Hematopoietic multipotent progenitor cell treated with erythropoietin and hydrocortisone succinate and interleukin-3 and kit ligand, for 15 days (in vitro differentiated cells): Measurements from ENCODE around the gene DDRGK1.
"Not testable (repeated sequence)": the region's sequence is repeated elsewhere in the genome, so short reads cannot be mapped to it uniquely, and the experiment has no call there.

Source experiments
- DNase-seq: peaks from one replicate; pipeline ENCODE4 v3.0.0-alpha.2; 2015; ENCODE audit warnings: low spot score

DDRGK1 gene

DNA sequence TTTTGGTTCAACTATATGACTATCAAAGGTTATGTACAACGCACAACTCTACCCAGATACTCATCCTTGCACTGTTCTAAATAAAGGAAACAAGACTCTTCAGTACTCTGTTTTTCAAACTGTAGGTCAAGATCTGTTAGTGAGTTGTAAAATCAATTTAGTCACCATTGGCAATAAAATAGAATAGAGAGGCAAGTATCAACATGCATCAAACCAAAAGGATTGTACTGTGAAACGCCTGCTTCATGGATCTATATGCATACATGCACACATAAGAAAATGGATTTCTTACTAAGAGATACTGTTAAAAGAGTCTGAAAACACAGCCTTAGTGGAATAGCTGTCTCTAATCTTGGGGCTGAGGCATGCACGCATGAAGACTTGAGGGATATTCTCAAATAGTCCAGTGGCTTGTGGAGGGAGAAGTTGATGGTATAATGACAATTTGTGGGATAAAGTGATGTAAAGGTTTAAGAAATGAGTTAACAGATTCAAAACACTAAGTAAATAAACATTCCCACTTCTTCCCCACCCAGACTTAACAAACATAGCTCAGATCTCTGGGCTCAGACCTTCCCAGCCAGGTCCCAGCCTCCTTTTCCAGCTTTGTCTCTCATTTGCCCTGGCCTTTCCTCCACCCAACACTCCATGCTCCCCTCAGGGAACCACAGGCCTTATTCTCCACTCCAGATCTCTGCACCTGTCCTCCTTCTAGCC is 20.4 kb downstream of the DDRGK1 start:
- no peak for DNase-seq

DNA sequence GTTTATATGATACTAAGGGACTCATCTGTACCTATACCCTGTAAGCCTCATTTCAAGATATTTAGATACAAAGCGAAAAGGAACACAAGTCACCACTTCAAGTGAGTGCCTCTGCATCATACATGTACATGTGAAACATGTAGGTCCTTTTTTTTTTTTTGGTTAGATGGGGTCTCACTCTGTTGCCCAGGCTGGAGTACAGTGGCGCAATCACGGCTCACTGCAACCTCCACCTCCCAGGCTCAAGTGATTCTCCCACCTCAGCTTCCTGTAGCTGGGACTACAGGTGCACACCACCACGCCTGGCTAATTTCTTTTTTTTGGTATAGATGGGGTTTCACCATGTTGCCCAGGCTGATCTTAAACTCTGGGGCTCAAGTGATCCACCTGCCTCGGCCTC is 22.1 kb downstream of the DDRGK1 start:
- not testable (repeated sequence) for DNase-seq

DNA sequence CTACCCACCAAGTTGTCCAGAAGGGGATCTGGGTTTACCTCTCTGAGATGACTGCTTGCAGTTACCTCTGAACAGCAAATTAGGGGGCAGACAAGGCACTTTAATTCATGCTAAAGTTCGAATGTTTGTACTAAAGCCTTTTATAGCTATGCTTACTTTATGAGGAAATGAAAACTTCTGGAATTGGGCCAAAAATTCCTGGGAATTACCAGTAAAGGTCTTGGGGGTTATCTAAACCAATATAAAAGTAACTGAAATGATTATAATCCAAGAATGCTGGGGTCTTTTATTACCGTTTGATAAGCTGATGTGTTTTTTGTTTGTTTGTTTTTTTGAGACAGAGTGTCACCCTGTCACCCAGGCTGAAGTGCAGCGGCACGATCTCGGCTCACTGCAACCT is 23.2 kb downstream of the DDRGK1 start:
- DNase-seq = no peak

DNA sequence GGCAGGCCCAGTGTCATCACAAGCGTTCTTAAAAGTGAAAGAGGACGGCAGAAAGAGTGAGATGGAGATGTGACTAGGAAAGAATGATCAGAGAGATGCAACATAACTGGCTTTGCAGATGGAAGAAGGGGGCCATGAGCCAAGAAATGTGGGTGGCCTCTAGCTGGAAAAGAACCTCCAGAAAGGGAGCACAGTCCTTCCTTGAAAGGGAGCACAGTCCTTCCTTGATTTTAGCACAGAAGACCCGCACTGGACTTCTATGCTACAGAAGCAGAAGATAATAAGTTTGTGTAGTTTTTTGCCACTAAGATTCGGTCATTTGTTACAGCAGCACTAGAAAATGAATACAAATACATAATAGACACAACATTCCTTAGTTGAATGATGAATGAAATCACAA is 24.2 kb downstream of the DDRGK1 start:
- no peak for DNase-seq

DNA sequence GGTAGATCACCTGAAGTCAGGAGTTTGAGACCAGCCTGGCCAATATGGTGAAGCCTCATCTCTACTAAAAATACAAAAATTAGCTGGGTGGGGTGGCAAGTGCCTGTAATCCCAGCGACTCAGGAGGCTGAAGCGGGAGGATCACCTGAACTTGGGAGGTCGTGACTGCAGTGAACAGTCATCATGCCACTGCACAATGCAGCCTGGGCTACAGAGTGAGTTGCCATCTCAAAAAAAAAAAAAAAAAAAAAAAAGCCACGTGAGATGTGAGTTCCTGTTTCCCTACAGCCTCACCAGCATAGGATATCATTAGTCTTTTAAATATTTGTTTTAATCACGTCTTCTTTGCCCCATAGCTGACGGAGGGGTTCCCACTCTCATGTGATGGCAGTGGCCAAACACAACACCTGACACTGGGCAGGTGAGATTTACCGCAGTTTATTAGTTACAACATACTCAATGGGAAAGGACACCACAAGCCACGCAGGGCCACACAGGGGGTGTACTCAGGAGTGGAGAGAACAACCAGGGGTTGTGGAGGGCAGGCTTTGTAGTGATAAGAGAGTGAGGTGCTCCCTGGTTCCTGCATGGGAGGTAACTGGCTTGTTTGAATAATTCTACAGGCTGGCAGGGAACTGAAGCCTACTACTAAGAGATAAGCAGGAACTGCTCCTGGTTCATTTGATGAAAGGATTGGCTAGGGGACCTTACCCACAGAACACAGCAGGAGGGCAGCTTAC is 26.6 kb downstream of the DDRGK1 start:
- no peak for DNase-seq

DNA sequence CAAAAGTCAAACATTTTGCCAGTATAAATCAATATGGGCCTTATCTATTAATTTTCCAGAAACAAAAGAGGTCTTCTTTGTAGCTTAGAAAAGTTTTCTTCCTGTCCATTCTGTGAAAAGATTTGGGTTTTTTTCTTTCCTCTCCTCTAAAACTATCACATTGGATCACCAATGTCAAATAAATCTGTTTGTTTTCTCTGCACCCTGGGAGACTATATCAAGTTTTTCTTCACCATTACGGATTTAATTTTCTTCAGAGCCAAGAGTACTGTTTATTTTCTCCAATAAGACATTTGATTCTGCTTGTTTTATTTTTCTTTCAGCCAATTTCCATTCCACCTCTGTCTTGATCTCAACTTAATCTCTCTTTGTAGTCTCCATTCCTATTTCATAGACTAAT is 29.2 kb downstream of the DDRGK1 start:
- DNase-seq = no peak

DNA sequence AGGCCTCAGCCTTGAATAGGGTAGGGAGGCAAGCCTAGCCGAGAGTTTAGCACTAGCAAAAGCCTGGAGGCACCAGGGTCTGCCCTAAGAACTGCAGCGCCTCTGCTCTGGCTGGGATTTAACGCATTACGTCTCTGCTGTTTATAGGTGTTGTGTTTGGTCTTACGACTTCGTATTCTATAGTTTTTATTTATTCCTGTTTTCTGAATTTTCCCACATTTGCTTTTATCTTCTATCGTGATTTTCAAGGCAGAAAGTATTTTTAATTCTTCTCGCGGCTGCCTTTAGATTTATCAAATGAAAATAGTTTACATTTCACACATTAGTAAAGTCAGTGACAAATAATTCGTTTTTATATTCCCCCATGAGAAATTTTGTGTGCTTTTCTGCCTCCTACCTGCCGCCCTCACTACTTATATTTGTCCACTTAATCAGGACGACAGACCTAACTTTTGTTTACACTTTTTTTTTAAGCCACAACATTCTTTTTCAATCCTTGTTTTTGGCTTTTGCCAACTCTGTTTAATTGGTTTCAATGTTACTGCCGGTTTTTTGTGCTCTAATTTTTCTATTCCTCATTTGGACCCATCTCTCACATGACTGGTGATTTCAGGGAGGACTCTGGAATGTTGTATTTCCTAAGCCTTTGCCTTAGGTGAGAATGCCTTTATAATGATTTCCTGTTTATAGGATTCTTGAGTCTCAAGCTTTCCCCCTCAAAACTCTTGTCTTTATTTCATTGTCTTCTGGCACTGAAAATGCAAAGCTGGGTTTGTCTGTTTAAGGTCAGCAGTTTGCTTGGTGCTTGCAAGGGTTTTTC is 29.8 kb downstream of the DDRGK1 start:
- no peak for DNase-seq

DNA sequence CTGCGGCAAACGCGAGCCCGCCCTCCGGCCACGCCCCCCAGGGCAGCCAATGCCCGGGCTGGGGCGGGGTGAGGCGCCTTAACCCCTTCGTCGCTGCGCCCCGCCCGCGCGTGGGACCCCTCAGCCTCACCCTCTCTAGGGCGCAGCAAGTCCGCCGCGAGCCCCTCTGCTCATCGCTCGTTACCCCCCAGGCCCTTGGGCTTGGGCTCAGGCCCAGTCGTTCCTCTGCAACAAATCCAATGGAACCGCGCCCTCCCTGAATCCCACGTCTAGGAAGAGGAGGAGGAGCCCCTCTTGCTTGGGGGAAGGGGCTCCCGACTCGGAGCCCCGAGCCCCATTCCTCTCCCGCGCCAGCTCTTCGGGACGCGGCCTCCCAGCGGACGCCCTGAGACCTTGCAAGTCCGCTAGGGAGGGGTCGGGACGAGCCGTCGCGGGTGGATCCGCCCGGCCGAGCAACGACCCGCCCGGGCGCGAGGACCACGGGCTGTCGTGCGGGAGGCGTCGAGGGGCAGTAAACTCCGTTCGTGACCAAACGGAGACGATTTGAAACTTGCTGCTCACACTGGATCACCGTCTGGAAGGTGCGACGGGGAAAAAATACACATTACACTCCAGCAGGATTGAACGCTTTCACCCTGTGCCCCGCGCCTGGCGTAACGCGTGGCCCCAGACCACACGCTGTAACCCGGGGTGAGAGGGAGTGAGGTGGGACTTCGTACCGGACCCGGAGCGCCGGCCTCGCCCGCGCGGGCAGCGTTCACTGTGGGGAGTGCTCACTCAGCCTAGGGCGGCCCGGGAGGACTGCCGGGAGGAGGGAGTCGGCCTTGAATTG is 30.7 kb downstream of the DDRGK1 start:
- peak; percentile 88 for DNase-seq

DNA sequence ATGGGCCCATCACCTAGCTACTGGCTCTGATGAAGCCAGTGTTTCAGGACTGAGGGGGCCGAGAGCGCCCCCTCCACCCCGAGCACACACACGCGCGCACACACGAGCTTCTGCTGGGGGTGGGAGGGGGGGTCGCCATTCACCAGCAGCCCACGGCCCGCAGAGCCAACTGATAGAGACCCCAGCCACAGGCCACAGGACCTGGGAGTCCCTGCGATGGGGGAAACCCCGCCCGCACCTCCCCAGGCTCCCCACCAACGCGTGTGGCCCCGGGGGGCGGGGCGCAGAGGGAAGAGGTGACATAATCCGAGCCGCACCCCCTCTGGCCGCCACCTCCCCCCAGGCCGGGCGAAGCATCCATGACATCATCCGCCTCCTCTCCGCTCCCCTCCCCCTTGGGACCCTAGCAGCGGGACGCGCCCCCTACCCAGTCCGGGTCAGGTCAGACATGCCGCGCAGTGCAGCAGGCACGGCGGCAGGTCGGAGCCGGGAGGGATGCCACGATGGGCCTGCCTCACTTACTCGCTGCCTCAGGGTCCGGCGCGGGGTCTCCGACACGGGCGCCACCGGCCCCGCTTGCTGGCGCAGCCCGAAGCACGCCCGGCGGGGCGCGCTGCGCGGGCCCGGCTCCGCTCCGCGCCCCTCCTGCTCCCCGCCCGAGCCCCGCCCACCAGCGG is 31.4 kb downstream of the DDRGK1 start, which contains the start of gene LZTS3:
Gene LZTS3 (minus strand): TSS at position 617 of the 677 bp plus-strand sequence. CDS start 6,386 bp downstream, outside the sequence.
- peak; percentile 49 for DNase-seq

DNA sequence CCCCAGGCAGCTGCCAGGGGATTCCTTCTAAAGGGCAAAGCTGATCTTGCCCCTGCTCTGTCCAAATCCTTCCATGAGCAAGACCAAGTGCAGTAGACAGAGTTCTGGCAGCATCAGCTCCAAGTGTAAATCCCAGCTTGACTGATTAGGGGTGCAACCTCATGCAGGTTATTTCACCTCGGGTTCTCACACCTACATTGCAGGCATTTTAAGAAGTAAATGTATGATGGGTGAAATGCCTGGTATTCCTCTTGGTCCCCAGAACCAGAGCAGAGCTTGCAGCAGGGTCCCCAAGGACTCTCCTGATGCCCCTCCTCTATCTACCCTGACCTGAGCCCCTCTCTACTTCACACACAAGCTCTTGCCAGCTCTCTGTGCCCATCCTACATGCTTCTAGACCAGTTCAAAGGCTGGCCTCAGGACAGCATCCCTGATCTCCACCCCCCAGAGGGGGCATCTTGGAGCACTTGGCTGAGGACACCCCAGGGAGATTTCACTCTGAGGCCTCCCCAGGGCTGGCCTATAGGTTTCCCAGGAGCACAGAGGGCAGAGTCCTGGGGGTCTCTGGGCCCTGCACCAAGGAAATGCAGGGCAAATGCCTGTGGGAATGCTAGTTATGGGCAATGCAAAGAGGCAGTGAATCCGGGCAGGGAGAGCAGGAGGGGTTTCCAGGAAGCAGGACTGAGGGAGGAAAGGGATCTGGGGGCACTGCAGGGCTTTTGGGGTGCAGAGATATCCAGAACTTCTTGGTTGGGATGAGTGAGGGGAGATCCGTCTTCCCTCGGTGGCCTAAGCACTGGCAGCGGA is 32.2 kb downstream of the DDRGK1 start:
- DNase-seq = no peak

DNA sequence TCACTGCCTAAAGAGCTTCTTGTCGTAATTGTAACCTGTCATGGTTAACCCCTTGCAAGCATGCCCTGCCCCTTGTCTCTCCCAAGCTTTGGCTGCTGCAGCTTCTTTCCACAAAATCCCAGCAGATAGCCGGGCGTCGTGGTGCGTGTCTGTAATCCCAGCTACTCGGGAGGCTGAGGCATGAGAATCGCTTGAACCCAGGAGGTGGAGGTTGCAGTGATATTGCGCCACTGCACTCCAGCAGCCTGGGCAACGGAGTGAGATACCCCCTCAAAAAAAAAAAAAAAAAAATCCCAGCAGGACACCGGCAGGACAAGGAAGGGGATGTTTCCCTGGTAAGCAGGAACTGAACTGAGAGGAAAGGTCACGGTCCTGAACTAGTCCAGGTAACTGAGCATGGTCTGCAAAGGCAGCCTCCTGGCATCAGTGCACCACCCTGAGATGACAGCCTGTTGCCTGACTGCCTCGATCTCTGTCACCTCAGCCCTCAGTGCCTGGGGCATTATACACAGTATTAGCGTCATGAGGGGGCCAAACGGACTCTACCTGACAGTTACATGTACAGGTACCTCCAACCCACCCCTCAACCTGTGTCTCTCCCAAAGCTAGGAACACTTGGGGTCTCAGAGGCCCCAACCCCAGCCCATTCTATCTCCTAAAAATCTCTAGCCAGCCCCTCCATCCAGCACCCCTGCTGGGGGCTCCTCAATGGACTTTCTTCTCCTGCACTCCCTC is 32.9 kb downstream of the DDRGK1 start:
- DNase-seq = no peak

DNA sequence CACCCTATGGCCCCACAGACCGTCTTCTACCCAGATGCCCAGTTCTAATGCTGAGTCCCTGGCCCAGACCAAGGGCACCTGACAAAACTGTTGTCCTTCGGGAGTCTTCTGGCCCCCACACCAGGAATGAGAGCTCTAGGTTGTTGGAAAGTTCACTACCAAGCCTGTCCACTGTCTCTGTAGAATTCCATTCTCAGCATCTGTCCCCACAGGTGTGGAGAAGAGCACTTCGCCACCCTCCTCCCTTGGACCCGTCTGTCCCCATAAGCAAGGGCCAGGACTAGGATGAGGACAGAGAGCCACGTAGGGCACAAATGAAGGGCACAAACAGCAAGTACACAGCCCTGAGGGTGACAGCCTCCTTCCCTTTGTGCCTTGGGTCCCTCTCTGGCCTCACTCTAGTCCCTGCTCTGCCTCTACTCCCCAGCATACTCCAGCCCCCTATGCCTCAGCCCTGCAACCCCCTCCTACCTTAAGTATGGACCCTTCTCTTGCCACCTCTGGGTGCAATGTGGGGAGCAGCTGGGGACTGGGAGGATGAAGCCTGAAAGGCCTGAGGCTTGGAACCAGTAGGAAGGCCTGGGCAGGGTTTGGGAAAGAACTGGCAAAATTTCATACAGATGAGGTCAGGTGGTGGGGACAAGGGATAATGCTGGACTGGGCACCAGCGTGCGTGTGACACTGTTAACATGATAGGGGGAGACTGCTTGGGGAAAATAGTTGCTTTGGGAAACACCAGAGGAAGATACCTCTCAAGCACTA is 35.5 kb downstream of the DDRGK1 start:
- no peak for DNase-seq

DNA sequence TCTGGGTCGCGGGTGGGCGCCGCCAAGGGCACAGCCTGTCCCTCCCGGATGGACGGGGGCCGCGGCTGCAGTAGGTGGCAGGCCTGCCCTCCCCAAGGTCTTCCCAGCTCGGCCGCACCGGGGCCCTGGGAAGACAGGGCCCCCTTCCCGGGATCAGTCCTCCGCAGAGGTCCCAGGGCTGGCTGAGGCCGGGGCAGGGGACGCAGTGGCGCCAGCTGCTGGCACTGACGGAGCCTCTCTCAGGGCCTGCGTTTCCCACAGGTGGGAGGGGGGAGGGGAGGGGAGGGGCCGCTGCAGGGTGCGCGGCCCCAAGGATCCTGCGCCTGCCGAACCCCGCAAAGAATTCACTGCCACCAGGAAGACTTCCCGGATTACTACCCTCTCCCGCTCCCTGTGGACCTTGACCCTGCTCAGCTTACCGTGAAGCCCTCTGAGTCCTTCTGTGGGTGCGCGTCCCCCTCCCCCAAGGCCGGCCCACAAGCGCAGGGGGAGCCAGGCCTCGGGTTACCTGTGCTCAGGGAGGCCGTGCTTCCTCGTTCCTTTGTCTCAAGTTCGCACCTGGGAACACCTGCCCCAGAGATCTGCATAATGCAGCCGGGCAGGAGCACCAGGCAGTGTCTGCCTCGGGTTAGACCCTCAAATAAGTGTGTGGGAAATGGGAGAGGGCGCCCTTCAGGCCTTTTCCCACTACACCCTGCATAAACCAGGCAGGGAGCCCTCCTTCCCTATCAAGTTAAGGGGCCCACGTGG is 36.2 kb downstream of the DDRGK1 start:
- DNase-seq = no peak

DNA sequence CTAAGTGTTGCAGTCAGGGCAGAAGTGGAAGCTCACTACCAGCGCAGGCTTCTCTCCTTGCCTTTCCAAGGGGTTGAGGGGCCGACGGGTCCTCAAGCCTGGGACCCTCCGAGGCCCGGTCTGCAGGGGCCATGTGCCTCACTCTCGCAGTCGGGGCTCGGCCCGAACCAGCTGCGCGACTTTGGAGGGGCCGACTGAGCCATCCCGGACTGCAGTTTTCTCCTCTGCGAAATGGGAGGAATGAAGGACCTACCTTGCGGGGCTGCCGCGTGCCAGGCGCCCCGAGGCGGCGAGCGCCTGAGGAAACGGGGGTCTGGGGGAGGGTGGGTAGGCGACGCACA is 36.8 kb downstream of the DDRGK1 start:
- no peak for DNase-seq

DNA sequence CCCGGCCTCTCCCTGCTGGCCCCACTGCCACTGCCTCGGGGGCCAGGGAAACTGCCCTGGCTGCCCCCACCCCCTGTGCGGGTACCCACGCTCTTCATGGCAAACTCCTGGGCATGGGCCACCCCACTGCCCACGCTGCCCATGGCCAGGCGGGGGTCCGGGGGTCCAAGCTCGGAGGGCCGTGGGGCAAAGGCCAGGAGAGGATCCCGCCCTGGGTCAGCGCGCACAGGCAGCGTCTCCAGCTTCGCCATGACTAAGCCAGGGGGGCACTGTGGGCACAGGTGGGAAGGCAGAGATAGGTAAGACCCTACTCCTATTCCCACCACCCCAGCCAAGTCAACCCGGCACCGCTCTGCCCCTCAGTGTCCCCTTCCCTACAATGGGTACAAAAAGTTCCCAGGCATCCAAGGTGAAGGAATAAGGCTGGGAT is 37.6 kb downstream of the DDRGK1 start:
- no peak for DNase-seq

DNA sequence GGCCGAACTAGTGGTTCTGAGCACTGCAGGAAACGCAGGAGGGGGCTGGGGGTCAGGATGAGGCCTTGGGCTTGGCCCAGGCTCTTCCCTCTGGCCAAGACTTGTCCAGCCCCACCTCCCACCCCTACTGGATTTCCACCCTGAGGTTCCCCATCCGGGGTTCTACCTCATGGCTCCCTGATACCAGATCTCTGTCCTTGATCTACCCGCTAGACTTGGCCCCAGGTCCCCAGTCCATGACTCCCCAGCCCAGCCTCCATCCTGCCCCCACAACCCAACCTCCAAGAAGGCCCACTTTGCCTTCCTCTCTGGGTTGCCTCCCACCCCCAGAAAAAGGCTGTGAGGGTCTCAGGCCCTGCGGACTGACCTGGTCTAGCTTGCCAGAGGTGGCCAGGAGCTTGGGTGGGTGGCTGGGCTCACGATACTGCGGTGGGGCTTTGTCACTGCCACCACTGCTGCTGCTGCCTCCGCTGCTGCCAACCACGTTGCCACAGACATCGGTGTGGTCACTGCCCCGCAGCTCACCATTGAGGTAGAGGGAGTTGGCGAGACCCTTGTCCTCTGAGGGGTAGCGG is 38.1 kb downstream of the DDRGK1 start:
- no peak for DNase-seq

DNA sequence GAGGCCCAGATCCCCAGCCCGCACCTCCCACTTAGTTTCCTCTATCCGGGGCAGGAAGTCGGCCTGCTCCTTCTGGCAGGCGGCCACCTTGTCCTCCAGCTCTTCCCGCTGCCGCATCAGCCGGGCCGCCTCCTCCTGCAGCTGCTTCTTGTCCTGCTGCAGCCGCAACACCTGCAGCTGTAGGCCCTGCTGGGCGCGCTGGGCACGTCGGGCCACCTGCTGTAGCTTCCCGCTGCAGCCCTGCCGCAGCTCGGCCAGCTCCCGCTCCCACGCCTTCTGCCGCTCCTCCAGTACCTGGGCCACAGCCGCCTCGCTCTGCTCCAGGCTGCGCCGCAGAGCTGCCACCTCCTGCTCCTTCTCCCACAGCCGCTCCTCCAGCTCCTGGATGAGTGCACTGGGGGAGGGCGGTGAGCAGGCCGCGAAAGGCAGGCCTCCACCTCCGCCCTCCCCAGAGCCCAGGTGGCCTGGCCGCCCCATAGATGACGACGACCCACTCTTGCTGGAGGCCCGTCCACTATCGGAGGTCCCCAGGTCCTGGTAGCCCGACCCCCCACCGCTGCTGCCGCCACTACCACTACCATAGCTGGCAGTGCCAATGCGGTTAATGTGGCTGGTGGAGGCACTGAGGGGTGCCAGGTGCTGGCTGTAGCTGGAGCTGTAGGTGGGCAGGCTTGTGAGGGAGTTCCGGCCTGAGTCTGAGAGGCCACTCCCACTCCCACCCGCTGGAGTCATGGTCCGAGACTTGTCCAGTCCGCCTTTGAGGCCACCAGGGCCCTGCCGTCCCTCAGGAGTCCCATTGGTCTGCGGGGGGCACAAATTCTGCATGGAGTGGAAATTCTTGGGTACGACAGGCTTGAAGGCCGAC is 38.8 kb downstream of the DDRGK1 start:
- no peak for DNase-seq
